CD4-positive, alpha-beta T cell treated with Interleukin-6 for 4 hours (primary cell): ENCODE results near the gene GCNT2.

ENCODE experiments used
- DNase-seq: peaks from one replicate; pipeline ENCODE4 v3.0.0-alpha.2; 2020; ENCODE audit warnings: mixed read lengths

GCNT2 gene

DNA sequence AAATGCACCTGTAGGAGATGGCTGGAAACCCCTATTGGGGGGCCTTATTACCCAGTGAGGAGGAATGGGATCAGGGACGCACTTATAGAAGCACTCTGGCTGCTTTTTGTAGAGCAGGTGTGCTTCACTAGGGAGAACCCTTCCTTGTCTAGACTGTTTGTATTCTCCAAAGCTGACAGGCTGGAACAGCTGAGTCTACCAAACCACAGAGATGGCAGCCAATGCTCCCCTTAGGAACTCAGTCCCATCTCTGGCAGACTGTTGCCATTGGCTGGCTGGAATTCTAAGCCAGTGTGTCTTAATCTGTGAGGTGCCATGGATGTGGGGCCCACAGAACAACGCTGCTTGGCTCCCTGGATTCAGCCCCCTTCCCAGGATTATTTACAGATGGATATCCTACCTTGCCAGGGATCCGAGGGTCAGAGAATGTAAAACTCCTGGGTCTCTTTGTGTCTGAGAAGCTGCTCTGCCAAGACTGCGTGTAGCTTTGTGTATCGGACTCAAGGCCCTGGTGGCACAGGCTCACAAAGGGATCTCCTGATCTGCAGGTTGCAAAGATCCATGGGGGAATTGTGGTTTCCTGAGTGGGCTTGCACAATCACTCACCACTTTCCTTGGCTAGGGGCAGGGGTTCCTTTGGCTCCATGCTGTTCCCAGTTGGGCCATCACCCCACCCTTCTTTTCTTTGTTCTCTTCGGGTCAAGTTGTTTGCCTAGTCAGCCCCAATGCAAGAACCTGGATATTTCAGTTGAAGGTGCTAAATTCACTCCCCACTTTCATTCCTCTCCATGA is 147.2 kb downstream of the GCNT2 start:
- no peak for DNase-seq

- no peak for DNase-seq
Observed at GRCh38 chr6:10676403-10676802, 155.3 kb downstream of the GCNT2 start.

DNA sequence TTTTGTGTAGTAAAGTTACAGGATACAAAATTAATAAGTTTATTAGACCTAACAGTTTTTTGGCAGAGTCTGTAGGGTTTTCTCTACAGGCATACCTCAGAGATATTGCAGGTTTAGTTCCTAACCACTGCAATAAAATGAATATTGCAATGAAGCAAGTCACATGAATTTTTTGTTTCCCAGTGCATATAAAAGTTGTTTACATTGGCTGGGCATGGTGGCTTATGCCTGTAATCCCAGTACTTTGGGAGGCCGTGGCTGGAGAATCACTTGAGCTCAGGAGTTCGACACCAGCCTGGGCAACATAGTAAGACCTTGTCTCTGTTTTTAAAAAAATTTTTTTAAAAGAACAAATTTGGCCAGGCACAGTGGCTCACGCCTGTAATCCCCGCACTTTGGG is 157.3 kb downstream of the GCNT2 start:
- no peak for DNase-seq
